ENCODE results near the gene ASPA.

Gene ASPA

GRCh38 chr17:3535253-3535995, 59.6 kb downstream of the ASPA start:
- DNase-seq = peak in 1 of 2 donors; percentile 21

GRCh38 chr17:3536716-3537115, 60.9 kb downstream of the ASPA start:
- DNase-seq = no peak

GRCh38 chr17:3539881-3540540, 64.2 kb downstream of the ASPA start:
- no peak for DNase-seq

GRCh38 chr17:3542410-3543088, 66.8 kb downstream of the ASPA start:
- no peak for DNase-seq

DNA sequence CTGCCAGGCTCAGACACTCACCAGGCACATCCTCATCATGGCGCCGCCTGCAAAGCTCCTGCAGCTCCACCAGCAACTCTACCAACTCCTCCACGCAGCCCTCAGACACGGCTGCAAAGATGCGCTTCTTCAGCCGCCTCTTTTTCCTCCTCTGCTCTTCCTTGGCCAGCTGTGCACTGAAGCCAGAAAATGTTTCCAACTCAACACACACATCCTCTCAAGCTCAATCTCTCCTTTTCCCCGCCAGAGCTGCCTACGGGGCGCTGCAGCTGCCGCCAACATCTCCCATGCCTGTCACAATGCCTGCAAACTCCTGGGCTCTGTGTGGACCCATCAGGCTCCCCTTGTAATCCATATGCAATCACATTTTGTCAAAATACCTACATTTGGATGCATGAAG, 67.7 kb downstream of the ASPA start:
- no peak for DNase-seq

GRCh38 chr17:3544365-3544764, 68.6 kb downstream of the ASPA start:
- DNase-seq = no peak

DNA sequence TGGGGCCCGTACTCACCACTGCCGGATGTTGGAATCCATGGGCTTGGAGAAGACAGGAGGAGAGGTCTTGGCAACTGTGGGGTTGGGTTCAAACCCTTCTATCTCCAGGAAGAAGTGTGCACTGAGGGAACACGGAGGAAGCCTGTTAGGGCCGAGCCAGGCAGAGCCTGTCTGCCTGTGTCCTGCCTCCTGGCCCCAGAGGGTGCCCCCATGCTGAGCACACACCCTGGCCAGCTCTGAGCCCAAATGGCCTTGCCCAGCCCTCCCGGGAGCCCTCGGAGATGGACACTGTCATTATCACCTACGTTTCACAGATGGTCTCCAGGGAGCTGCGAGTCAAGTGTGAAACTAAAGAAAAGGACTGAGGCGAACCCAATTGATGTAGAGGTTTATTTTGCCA, 69.4 kb downstream of the ASPA start:
- no peak for DNase-seq

DNA sequence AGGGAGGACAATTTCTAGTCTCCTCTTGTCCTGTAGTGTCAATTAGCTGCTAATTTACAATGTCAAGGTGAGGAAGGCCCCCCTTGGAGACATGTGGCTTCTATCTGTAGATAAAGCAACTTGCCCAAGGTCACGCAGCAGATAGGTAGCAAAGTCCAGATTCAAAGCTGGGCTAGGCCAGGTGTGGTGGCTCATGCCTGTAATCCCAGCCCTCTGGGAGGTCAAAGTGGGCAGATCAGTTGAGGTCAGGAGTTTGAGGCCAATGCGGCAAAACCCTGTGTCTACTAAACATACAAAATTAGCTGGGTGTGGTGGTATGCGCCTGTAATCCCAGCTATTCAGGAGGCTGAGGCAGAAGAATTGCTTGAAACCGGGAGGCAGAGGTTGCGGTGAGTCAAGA, 70.7 kb downstream of the ASPA start:
- no peak for DNase-seq

GRCh38 chr17:3546997-3547396, 71.2 kb downstream of the ASPA start:
- no peak for DNase-seq

GRCh38 chr17:3547628-3548027, 71.8 kb downstream of the ASPA start:
- DNase-seq = no peak

DNA sequence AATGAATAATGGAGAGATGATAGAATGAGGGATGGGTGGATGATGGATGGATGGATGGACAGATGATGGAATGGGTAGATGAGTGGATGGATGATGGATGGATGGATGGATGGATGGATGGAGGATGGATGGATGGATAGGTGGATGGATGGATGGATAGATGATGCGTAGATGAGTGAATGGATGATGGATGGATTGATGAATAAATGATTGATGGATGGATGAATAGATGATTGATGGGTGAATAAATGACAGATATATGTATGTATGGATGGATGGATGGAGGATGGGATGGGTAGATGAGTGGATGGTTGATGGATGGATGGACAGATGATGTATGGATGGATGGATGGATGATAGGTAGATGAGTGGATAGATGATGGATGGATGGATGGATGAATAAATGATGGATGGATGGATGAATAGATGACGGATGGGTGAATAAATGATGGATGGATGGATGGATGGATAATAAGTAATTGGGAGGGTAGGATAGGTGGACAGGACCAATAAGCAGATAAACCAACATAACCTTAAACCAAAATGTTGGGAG, 73.9 kb downstream of the ASPA start:
- DNase-seq = no peak

- DNase-seq = no peak
Measured at GRCh38 chr17:3551189-3551588, 75.4 kb downstream of the ASPA start.

DNA sequence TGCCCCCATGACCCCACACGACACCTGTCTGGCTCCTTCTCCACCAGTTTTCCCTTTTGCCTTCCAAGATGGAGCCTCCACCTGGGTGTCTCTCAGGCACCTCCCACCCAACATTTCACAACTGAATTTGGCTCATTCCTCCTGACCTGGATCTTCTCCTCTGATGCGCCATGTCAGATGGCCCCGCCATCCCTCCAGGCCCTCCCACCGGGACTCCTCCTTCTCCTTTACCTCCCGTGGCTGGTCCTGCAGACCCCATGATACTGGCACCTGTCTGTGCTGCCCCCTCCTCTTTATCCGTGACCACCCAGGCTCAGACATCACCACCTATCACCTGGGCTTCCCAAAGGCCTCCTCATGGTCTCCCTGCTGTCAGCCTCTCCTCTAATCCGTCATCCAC, 77.1 kb downstream of the ASPA start:
- no peak for DNase-seq

Measured in activated CD4-positive, alpha-beta T cell treated with anti-CD3 and anti-CD28 coated beads for 4 hours (primary cell).